MM.1S (cell line): ENCODE measurements around the gene PDXDC1.
A peak's percentile ranks its signal among the peaks of the same experiment; 100 is the strongest.
"Not testable (repeated sequence)": the region's sequence is repeated elsewhere in the genome, so short reads cannot be mapped to it uniquely, and the experiment has no call there.

Experiments used
- DNase-seq: peaks from one replicate; pipeline ENCODE4 v3.0.0-alpha.2; 2015
- H2AFZ ChIP-seq: fragments of 300-600 bp; sonication (generic); 2 replicates; pipeline ENCODE4 v1.6.0; 2016; ENCODE audit warnings: antibody characterized with exemption, low read length
- H3F3A ChIP-seq: fragments of 300-600 bp; sonication (generic); 2 replicates; pipeline ENCODE4 v1.6.1; 2016; ENCODE audit warnings: mild to moderate bottlenecking, antibody characterized with exemption, low read length, moderate library complexity, mixed read lengths; ENCODE audit not compliant: insufficient read depth
- H3K27ac ChIP-seq: fragments of 300-600 bp; sonication (generic); 2 replicates; pipeline ENCODE4 v1.5.1; 2016; ENCODE audit warnings: mild to moderate bottlenecking, low read length
- H3K27me3 ChIP-seq: fragments of 300-600 bp; sonication (generic); replicated peaks from 2 replicates; pipeline ENCODE4 v1.6.0; 2016; ENCODE audit warnings: low read length; ENCODE audit not compliant: insufficient read depth
- H3K36me3 ChIP-seq: fragments of 300-600 bp; sonication (generic); replicated peaks from 2 replicates; pipeline ENCODE4 v1.6.1; 2016; ENCODE audit warnings: mild to moderate bottlenecking, low read length, mixed read lengths; ENCODE audit not compliant: insufficient read depth
- H3K4me1 ChIP-seq: fragments of 300-600 bp; sonication (generic); 2 replicates; pipeline ENCODE4 v1.6.1; 2016; ENCODE audit warnings: low read length, mixed read lengths
- H3K4me2 ChIP-seq: fragments of 300-600 bp; sonication (generic); 2 replicates; pipeline ENCODE4 v1.6.0; 2016; ENCODE audit warnings: low read depth, low read length
- H3K4me3 ChIP-seq: fragments of 300-600 bp; sonication (generic); 2 replicates; pipeline ENCODE4 v1.5.1; 2016; ENCODE audit warnings: low read length, mixed read lengths
- H3K79me2 ChIP-seq: fragments of 300-600 bp; sonication (generic); 2 replicates; pipeline ENCODE4 v1.6.1; 2016; ENCODE audit warnings: mixed run types, low read length, mixed read lengths
- H3K9ac ChIP-seq: fragments of 300-600 bp; sonication (generic); 2 replicates; pipeline ENCODE4 v1.6.1; 2016; ENCODE audit warnings: low read length, mixed read lengths
- H3K9me2 ChIP-seq: fragments of 300-600 bp; sonication (generic); replicated peaks from 2 replicates; pipeline ENCODE4 v1.6.1; 2016; ENCODE audit warnings: mild to moderate bottlenecking, low read length, mixed read lengths; ENCODE audit not compliant: insufficient read depth
- H3K9me3 ChIP-seq: fragments of 300-600 bp; sonication (generic); replicated peaks from 2 replicates; pipeline ENCODE4 v1.6.1; 2016; ENCODE audit warnings: mild to moderate bottlenecking, low read length, mixed read lengths; ENCODE audit not compliant: insufficient read depth
- H4K20me1 ChIP-seq: fragments of 300-600 bp; sonication (generic); 2 replicates; pipeline ENCODE4 v1.6.1; 2016; ENCODE audit warnings: mild to moderate bottlenecking, low read length, moderate library complexity, mixed read lengths; ENCODE audit not compliant: insufficient read depth

The PDXDC1 gene

GRCh38 chr16:14974656-14975417 lies at the start of gene PDXDC1:
Gene PDXDC1, plus strand, starts transcription at chr16:14975026. Its CDS starts 174 bp downstream, at chr16:14975200.
- H3K4me2 ChIP-seq: peak within 1 kb of the TSS; percentile 100
- H3K27ac ChIP-seq: peak within 1 kb of the TSS; percentile 48; the same call in 1 of the 2 replicates
- H3K9ac ChIP-seq: peak within 1 kb of the TSS; percentile 84
- peak within 1 kb of the TSS; percentile 86 for H3K4me3 ChIP-seq
- not testable (repeated sequence) for H3K36me3 ChIP-seq, H3K4me1 ChIP-seq, H3K27me3 ChIP-seq, H4K20me1 ChIP-seq, H3K9me2 ChIP-seq, H3K9me3 ChIP-seq, H3F3A ChIP-seq
- peaks cover 44% of the 10 kb centered on the region for H3K79me2 ChIP-seq
- peak; percentile 98 for DNase-seq
- H2AFZ ChIP-seq: peak within 1 kb of the TSS; percentile 74

DNA sequence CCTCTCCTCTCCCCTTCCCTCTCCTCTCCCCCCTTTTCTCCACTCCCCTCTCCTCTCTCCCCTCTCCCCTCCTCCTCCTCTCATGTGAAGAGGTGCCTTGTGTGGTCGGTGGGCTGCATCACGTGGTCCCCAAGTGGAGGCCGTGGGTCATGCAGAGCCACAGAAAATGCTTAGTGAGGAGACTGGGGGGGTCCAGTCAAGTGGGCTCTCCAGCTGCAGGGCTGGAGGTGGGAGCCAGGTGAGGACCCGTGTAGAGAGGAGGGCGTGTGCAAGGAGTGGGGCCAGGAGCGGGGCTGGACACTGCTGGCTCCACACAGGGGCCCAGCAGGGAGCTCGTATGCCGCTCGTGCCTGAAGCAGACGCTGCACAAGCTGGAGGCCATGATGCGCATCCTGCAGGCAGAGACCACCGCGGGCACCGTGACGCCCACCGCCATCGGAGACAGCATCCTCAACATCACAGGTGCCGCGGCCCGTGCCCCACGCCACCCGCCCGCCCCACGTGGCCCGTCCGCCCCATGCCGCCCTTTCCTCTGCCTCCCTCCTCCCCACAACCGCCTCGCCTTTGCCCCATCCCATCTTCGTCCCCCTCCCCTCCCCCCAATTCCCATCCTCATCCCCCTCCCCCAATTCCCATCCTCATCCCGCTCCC lies 46.6 kb upstream of the PDXDC1 start:
- H3K4me1 ChIP-seq, H4K20me1 ChIP-seq, H3K27ac ChIP-seq, H3K9ac ChIP-seq, H3F3A ChIP-seq, H3K9me3 ChIP-seq, H3K79me2 ChIP-seq, H3K27me3 ChIP-seq, H3K9me2 ChIP-seq, H2AFZ ChIP-seq, H3K4me2 ChIP-seq, H3K4me3 ChIP-seq, H3K36me3 ChIP-seq: not testable (repeated sequence)
- DNase-seq: peak; percentile 4

DNA sequence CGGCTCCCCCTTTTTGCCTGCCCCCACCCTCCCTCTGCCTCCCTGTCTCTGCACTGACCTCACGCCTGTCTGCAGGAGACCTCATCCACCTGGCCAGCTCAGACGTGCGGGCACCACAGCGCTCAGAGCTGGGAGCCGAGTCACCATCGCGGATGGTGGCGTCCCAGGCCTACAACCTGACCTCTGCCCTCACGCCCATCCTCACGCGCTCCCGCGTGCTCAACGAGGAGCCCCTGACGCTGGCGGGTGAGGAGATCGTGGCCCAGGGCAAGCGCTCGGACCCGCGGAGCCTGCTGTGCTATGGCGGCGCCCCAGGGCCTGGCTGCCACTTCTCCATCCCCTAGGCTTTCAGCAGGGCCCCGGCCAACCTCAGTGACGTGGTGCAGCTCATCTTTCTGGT lies 45.6 kb upstream of the PDXDC1 start:
- not testable (repeated sequence) for H3F3A ChIP-seq, H3K27ac ChIP-seq, H3K4me1 ChIP-seq, H3K9ac ChIP-seq, H3K9me2 ChIP-seq, H3K4me3 ChIP-seq, H3K36me3 ChIP-seq, H4K20me1 ChIP-seq, DNase-seq, H3K27me3 ChIP-seq, H3K79me2 ChIP-seq, H2AFZ ChIP-seq, H3K4me2 ChIP-seq, H3K9me3 ChIP-seq

DNA sequence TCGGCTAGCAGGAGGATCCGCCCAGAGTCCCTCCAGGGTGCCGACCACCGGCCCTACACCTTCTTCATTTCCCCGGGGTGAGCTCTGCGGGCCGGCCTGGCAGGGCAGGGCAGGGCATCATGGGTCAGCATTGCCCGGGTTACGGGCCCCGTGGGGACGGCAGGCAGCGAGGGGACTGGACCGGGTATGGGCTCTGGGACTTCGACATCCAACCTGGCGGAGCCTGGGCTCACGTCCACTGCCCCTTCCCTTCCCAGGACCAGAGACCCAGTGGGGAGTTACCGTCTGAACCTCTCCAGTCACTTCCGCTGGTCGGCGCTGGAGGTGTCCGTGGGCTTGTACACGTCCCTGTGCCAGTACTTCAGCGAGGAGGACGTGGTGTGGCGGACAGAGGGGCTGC lies 44.6 kb upstream of the PDXDC1 start:
- H3K36me3 ChIP-seq, H3K4me3 ChIP-seq, H3K9me3 ChIP-seq, H3K79me2 ChIP-seq, H4K20me1 ChIP-seq, H3K4me2 ChIP-seq, H3K27me3 ChIP-seq, H2AFZ ChIP-seq, DNase-seq, H3K9me2 ChIP-seq, H3K27ac ChIP-seq, H3K9ac ChIP-seq, H3K4me1 ChIP-seq, H3F3A ChIP-seq: not testable (repeated sequence)

GRCh38 chr16:14930971-14931370 lies 43.9 kb upstream of the PDXDC1 start:
- H3K27ac ChIP-seq, H3K79me2 ChIP-seq, H3K36me3 ChIP-seq, H3K27me3 ChIP-seq, H2AFZ ChIP-seq, H3K4me2 ChIP-seq, H3K9me2 ChIP-seq, DNase-seq, H3K9ac ChIP-seq, H4K20me1 ChIP-seq, H3K9me3 ChIP-seq, H3K4me1 ChIP-seq, H3F3A ChIP-seq, H3K4me3 ChIP-seq: not testable (repeated sequence)

DNA sequence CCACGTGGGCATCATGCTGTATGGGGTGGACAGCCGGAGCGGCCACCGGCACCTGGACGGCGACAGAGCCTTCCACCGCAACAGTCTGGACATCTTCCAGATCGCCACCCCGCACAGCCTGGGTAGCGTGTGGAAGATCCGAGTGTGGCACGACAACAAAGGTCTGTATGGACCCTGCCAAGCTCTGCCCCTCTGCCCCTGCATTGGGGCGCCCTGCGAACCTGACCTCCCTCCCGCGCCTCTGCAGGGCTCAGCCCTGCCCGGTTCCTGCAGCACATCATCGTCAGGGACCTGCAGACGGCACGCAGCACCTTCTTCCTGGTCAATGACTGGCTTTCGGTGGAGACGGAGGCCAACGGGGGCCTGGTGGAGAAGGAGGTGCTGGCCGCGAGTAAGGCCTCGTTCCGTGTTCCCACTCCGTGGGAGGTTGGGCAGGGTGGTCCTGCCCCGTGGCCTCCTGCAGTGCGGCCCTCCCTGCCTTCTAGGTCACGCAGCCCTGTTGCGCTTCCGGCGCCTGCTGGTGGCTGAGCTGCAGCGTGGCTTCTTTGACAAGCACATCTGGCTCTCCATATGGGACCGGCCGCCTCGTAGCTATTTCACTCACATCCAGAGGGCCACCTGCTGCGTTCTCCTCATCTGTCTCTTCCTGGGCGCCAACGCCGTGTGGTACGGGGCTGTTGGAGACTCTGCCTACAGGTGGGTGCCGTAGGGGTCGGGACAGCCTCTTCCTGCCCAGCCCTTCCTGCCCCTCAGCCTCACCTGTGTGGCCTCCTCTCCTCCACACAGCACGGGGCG lies 42.0 kb upstream of the PDXDC1 start:
- not testable (repeated sequence) for H3K9ac ChIP-seq, H3K9me2 ChIP-seq, H4K20me1 ChIP-seq, H3F3A ChIP-seq, H3K4me2 ChIP-seq, H3K9me3 ChIP-seq, H3K36me3 ChIP-seq, H3K4me1 ChIP-seq, H3K79me2 ChIP-seq, H3K27ac ChIP-seq, H3K27me3 ChIP-seq, H2AFZ ChIP-seq, H3K4me3 ChIP-seq, DNase-seq

GRCh38 chr16:14937143-14937542 lies 37.7 kb upstream of the PDXDC1 start, which contains the start of gene NPIPA1:
Gene NPIPA1, plus strand, starts transcription at chr16:14937443. Its CDS starts 0 bp downstream, at chr16:14937443.
- not testable (repeated sequence) for H3K9me2 ChIP-seq, H3K9me3 ChIP-seq, H3K36me3 ChIP-seq, H4K20me1 ChIP-seq, H3K4me2 ChIP-seq, H3K4me3 ChIP-seq, H3K4me1 ChIP-seq, H3K79me2 ChIP-seq, H3K27ac ChIP-seq, H3F3A ChIP-seq, DNase-seq, H2AFZ ChIP-seq, H3K9ac ChIP-seq, H3K27me3 ChIP-seq
